Stimulated activated naive CD4-positive, alpha-beta T cell (primary cell): ENCODE results near the gene MS4A10.

Experiments used
- DNase-seq, 6 experiments: peaks; one replicate each; lab custom pipeline; 2025; lab: John Stamatoyannopoulos, UW

The MS4A10 gene

GRCh38 chr11:60830478-60831142, 45.5 kb downstream of the MS4A10 start:
- peak in 1 of 6 experiments; percentile 16 for DNase-seq

- DNase-seq, result peak; percentile 30 to 78 (median 70)
These were observed 46.0 kb downstream of the MS4A10 start for GRCh38 chr11:60831143-60831500.

DNA sequence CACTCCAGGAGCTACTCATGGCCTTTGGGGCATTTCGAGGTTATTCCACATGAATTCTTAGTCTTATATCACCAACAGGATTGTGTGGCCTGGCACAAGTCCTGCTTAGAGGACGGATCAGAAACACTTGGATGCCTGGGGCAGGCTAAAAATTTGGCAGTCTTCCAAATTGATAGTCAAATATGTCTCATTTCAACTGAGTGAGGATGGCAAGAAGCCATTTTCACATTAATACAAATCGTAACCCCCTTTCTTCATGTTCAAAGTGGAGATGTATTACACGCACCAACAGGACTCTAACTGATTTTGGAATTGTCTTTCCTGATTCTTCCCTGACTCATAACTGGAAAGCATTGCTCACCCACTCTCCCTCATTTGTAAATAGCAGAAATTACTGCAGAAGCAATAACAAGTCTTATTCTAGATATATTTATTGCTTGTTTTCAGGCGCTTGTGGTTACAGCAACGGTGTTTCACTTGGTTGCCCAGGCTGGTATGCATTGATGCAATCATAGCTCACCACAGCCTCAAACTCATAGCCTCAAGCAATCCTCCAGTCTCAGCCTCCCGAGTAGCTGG, 46.5 kb downstream of the MS4A10 start:
- no peak for DNase-seq

- no peak for DNase-seq
These were observed 49.8 kb downstream of the MS4A10 start for GRCh38 chr11:60834742-60835533.

GRCh38 chr11:60835534-60835846, 50.4 kb downstream of the MS4A10 start:
- no peak for DNase-seq

DNA sequence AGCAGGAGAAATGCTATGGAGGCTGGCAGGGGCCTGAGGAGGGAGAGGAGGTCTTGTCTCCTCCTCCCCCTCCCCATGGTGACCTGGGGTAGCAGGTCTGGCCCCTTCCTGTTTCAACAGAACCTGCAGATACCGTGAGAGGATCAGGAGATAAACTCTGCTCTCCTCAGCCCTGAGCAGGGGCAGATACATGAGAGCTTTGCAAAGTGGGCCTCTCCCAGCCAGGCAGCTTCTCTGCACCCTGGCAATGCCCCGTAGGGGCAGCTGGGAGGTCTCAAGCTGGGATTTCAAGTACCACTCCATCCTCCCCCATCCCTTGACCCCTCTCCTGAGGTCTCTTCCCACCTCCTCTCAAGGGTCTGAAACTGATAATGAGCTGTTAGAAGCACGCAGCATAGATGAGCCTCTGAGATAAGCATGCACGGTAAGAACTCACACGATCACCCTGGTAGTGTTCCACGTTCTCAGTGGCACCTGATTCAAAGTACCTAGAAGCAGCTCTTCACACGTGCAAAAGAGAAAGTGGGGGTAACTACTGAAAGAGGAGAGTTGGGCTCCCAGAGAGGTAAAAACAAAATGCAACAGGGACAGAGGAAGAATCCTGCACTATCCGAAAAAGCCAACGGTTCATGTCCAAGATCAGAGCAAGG, 51.9 kb downstream of the MS4A10 start:
- DNase-seq, result no peak

DNA sequence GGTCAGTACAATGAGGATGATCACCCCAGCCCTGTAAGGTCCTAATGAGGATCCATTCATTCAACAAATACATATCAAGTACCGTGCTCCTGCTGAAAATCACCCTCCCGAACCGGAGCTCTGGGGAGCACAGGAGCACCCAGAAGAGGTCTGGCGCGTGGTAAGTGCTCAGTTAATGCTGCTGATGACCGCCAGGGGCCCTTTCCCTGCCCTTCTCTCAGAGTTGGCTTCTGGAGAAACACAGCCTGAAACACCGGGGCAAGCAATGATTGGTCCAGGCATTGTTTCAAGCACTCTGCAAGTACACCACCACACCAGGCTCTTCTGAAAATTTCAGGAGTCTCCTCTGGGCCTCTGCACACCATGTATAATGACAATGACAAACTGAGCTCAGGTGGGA, 53.0 kb downstream of the MS4A10 start:
- no peak for DNase-seq

DNA sequence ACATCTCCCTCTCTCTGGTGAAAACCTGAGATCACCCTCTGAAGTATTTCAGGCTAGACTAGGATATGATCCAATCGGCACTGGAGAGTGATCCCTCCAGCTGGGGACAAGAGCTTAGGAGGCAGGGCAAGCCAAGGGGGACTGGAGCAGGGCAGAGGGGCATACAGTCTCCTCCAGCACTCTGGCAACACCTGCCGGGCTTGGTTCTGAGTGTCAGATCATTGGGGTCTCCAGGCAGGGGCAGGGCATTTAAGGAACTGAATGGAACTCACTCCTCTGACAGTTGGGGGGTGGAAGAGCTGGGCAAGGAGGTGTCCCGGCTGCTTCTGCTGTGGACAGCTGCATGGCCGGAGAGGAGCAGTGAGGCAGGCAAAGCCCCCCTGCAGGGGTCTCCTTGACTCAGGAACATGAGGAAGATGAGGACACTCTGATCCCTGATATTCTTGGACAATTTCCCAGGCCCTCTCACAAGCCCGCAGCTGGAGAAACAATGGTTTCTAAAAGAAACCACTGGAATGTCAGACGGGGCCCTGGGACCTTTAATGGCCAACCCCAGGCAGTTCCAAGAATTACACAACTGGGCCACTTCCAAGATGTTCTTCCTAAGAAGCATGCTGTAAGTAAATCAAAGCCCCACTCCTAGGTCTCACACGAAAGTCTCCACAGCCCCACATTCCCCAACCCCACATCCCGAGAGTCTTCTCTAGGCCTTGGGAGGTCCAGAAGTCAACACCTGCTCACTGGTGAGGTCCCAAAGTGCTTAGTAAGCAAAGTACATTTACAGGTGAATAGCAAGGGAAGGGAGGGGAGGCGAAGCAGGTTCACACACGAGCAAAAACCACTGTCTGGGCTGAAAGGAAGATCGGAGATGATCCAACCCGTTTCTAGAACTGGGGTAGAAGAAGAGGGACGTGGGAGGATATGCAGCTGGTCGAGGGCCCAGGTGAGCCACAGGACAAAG, 55.6 kb downstream of the MS4A10 start:
- DNase-seq, result no peak

- DNase-seq, result peak; percentile 96 to 98 (median 98)
These were observed 56.9 kb downstream of the MS4A10 start, which contains the start of gene CCDC86 for GRCh38 chr11:60841797-60842667. TSS of gene CCDC86 (plus strand) at chr11:60842113. CDS start at chr11:60842125, 12 bp downstream.

DNA sequence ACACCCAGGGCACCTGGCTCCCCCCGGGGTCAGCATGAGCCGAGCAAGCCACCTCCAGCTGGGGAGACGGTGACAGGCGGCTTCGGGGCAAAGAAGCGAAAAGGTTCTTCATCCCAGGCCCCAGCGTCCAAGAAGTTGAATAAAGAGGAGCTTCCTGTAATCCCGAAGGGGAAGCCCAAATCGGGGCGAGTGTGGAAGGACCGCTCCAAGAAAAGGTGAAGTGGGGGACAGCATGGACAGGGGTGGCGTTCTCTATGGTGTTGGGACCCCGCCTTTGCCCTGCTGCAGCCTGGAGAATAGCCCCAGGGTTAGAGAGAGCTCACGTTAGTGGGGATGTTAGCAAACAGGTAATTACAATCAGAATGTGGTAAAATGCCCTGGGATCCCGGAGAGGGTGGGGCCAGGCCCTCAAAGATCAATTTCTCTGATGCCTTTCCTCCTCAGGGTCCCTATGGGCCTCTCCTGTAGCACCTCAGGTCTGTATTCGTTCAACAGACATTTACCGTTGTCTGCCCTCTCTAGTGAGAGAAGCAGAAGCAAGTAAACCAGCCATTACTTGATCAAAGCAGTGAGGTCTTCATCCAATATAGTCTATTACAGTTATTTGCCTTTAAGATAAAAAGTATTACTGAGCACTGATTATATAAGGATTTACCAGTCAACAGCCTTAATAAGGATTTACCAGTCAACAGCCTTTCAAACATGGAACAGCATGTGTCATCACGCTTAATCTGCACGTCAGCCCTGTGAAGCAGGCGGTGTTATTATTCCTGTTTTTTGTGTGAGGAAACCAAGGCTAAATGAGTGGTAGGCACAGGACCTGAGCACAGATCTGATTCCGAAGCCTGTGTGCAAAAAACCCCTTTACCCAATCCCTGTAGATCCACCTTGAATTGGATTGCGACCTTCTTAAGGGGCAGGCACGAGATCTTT, 57.8 kb downstream of the MS4A10 start:
- DNase-seq, result no peak

DNA sequence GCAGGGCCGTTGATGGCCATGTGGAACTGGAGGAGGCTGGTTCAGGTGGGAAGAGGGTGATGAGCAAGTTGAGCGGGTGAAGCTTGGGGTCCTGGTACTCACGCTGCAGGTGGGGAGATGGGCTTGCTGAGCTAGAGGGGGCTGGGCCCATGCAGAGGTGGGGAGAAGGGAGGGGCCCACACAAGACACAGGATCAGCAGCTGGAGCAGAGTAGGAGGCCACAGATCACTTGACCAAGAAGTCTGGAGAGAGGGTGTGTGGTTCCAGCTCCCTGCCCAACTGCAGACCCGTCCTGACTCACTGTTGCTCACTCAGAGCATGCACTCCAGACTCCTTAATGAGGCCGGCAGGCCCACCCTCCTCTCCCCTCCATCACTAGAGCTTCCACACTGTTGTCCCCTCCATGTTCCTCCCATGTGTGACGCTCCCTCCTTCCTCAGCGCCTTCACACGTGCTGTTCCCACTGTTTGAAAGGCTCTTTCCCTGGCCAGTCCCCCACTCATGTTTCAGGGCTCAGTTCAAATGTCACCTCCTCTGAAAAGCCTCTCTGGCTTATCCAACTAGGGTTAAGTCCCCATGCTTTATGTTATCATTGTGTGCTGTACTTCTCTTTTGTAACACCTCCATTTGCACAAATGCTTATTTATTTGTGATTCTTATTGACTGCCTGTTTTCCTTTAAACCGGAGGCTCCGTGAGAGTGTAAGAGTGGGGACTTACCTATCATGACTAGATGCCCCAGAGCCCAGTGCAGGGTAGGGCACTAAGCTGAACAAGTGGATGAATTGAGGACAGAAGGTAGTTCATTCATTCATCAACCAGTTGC, 59.1 kb downstream of the MS4A10 start:
- DNase-seq, result no peak

GRCh38 chr11:60844870-60845221, 59.7 kb downstream of the MS4A10 start:
- no peak for DNase-seq

GRCh38 chr11:60845338-60845737, 60.2 kb downstream of the MS4A10 start:
- no peak for DNase-seq

- no peak for DNase-seq
These were observed 62.1 kb downstream of the MS4A10 start for GRCh38 chr11:60847281-60847680.

GRCh38 chr11:60847896-60848295, 62.8 kb downstream of the MS4A10 start:
- DNase-seq, result no peak

- DNase-seq, result no peak
These were observed 63.6 kb downstream of the MS4A10 start for GRCh38 chr11:60848714-60849151.

DNA sequence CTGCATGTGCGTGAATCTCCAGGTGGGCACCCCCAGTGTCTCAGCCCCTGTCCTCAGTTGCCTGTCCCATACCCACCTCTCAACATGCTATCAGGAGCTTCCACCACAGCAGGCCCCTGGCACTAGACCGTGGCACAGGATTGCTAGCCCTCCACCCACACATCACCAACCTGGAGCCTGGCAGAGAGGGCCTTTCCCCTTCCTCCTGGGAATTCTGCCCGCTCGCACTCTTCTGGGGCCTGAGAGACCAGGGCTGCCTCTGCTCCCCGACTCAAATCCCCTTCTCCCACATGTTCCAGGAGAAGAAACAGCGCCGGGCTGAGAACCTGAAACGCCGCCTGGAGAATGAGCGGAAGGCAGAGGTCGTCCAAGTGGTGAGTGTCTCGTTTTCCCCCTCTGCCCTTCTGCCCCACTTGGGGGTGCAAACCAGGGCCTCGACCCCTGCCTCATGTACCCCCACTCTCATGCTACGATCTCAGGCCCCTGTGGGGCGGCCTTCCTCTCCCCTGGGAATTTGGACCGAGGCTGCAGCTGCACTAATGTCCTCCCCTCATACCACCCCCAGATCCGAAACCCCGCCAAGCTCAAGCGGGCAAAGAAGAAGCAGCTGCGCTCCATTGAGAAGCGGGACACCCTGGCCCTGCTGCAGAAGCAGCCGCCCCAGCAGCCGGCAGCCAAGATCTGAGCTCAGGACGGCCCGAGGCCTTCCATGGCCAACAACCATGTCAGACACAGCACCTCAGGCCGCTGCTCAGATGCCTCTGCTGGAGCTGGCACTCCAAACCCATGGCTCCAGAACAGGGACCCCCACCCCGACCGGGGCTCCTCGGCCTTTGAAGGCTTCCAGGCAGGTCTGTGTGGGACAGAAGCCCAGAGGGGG, 64.7 kb downstream of the MS4A10 start:
- no peak for DNase-seq
